GM19025 (cell line): ENCODE results near the gene NBAS.

Source experiments
- ATAC-seq: cut with Tn5 transposase; IDR thresholded peaks from one replicate; pipeline ENCODE4 v1.9.1; 2021; ENCODE audit warnings: mild to moderate bottlenecking, low read depth, moderate library complexity; ENCODE audit not compliant: unreplicated experiment

The NBAS gene

GRCh38 chr2:15560988-15561573 lies at the start of gene NBAS:
NBAS (minus strand) TSS chr2:15561334; CDS start chr2:15561304, 30 bp downstream.
- ATAC-seq: peak; percentile 74

DNA sequence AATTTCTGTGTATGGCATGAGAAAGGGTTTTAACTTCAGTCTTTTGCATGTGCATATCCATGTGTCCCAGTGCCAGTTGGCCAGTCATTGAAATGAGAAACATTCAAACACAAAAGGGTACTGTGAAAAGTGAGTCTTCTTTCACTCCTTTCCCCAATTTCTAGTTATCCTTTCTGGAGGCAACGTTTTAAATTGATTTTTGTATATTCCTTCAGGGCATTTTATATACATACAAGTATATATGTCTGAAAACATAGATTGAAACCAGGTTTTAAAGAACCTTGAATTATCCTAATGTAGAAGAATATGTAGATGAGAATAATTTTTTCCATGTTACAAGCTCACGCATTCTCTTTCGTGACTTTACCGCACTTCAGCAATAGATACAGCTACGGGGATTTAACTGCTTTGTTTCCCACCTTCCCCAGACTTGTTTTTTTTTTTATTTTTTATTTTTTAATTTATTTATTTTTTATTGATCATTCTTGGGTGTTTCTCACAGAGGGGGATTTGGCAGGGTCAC lies 49.4 kb upstream of the NBAS start:
- ATAC-seq: no peak

- no peak for ATAC-seq
Measured at GRCh38 chr2:15609341-15610042, 48.4 kb upstream of the NBAS start.

DNA sequence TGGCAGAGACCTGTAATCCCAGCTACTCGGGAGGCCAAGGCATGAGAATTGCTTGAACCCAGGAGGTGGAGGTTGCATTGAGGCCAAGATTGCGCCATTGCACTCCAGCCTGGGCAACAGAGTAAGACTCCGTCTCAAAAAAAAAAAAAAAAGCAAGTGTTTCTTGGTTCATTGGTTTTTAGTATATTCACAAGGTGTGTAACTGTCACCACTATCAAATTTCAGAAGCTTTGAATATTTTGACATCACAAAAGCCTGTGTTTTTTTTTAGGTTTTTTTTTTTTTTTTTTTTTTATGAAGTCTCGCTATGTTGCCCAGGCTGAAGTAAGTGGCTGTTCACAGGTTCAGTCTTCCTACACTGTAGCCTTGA lies 47.2 kb upstream of the NBAS start:
- no peak for ATAC-seq

DNA sequence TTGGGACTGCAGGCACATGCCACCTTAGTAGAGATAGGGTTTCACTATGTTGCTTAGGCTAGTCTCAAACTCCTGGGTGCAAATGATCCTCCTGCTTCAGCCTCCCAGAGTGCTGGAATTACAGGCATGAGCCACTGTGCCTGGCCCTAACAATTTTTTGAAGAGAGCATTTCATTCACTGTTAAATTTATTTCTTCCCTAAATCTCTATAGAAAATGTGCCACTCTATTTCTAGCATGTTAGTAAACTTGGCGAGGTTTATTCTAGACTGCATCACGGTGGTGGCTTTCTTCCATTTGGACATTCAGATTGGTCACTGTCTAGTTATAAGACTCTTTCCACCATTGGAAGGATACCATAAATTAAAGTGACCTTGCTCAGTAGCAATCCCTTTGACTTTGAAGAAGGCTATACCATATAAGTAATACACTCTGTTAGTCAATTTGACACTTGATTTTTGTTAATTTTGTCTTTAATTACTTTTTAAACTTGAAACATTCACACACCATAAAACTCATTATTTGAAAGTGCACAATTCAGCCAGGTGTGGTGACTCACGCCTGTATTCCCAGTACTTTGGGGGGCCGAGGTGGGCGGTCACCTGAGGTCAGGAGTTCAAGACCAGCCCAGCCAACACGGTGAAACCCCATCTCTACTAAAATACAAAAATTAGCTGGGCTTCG lies 46.7 kb upstream of the NBAS start:
- ATAC-seq: no peak

DNA sequence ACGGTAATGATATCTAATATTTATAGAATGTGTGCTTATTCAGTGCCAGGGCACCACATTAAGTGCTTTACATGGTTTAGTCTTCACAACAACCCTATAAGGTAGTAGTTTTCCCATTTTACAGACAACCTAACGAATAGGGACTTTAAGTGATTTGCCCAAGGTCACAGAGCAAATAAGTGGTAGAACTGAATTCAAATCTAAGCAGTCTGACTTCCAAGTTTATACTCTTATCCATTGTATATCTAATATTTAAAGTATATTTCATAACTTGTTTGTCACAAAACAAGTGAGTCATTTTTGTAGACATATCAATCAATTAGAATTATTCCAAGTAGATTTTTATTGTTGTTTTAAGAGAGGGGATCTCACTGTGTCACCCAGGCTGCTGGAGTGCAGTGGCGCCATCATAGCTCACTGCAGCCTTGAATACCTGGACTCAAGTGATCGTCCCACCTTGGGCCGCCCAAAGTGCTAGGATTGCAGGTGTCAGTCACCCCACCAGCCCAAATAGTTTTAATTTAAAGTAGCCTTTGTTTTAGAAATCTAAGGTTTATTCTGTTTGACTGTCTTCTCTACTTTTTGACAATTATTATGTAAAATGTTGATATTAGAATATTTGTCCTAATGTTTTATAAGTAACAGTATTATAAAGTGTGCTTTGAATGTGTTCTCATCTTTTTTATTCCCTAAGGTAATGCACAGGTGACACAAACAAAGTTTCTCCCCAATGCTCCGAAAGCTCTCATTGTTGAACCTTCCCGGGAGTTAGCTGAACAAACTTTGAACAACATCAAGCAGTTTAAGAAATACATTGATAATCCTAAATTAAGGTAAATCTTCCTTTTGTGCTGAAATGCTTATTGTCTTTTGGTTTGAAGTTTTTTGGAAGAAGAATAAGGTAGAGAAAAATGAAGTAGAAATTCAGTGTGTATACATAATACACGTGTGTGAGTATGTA lies 45.6 kb upstream of the NBAS start:
- ATAC-seq: no peak

DNA sequence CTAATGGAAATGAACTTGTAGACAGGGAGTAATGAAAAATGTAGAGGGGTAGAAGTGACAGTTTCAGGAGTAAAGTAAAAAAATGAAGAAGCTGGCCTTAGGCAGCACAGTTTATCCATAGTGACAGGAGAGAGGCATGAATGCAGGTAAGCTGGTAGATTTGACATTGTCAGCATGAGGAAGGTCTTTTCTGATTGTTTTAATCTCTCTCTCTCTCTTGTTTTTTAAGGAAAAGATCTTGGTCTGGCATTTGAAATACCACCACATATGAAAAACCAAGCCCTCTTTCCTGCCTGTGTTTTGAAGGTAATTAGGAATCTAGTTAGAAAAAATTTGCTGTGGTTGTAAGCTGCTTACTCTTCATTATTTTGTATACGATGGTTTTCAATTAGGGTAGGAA lies 44.6 kb upstream of the NBAS start:
- no peak for ATAC-seq

DNA sequence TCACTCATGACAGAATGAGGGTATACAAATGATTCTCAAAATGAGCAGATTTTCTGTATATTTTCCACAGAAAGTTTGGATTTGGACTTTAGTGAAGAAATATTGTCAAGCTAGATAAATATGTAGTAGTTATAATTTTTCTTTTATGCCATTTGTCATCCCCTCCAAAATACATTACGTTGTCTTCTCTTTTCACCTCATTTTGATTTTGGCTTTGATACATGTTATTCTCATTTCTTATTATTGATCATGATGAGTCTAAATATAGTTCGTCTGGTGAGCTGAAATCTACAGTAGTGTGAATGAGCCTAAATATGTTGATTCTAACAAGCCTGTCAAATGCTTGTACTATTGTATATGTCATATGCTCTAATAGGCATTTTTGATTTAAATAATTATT lies 42.8 kb upstream of the NBAS start:
- ATAC-seq: no peak

DNA sequence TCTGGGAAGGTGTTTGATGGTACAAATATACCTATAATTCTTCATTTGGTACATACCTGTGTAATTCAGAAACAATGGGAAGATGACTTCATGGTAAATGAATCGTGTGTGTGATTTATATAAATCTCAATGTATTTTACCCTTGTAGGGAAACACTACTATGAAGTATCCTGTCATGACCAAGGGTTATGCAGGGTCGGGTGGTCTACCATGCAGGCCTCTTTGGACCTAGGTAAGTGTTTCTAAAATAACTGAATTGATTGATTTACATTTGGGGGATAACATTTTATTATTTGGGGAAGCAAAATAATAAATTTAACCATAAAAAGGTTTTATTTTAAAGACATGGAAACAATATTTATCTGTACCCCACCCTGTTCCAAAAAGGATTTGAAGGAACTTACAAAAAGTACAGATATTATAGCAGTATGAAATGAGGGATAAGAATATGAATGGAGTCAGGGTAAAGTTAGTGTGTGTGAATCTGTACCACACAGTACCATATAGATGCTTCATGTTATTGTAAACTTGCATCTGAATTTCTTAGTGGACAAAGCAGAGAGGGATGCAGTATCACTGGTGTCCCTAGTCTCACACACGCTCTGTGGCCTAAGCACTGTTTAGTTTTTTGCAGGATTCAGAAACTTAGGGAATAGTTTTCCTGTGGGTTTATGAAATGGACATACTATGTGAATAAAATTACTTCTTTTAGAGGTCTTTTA lies 42.1 kb upstream of the NBAS start:
- no peak for ATAC-seq

- ATAC-seq: no peak
Measured at GRCh38 chr2:15602393-15602792, 41.3 kb upstream of the NBAS start.

DNA sequence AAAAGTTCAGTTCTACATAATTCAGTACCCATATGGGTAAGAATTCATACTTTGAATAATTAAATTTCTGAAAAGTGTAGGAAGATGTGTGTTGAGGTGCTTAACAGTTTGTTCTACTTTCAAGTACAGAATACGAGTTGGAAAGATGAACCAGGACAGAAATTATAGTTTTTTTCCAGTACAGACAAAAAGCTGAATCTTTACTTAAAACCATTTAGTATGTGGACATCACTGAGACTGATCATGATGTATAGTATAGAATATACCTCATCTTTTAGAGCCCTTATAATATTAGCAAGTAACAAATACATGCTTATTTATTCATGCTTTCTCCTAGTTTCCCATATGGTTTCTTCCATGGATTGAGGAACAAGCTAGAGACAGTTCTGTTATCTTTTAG lies 40.5 kb upstream of the NBAS start:
- ATAC-seq: no peak

- ATAC-seq: no peak
Measured at GRCh38 chr2:15599994-15600393, 38.9 kb upstream of the NBAS start.

GRCh38 chr2:15596968-15597367 lies 35.8 kb upstream of the NBAS start:
- no peak for ATAC-seq

- ATAC-seq: no peak
Measured at GRCh38 chr2:15596350-15596749, 35.2 kb upstream of the NBAS start.

GRCh38 chr2:15595936-15596335 lies 34.8 kb upstream of the NBAS start:
- no peak for ATAC-seq

GRCh38 chr2:15595342-15595905 lies 34.3 kb upstream of the NBAS start:
- no peak for ATAC-seq

GRCh38 chr2:15594291-15595256 lies 33.4 kb upstream of the NBAS start:
- ATAC-seq: no peak

DNA sequence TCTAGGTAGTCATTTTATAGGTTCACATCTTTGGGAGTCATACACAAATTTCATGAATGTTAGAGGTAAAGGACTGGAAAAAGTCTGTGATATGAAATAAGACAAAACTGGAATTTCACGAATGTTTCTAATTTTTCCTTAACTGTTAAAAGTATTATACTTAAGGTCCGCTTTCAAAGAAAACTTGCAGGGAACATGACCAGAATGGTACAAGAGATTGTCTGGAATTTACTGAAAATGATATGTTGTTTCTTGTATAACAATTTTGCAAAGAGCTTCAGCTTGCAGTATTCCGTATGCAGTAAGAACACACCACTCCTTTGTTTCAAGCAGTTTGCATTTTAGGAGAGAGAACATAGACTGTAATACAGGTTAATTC lies 32.2 kb upstream of the NBAS start:
- no peak for ATAC-seq
